ENCODE results near the gene FOSL1.

The FOSL1 gene

GRCh38 chr11:65871811-65872548, 28.2 kb downstream of the FOSL1 start:
- H3K4me1 Mint-ChIP-seq (ENCODE audit: low read depth): peaks cover 17% of the 10 kb centered on the region
- peaks cover 5% of the 10 kb centered on the region for H3K36me3 Mint-ChIP-seq (ENCODE audit: low read depth)
- peak overlapping the region; percentile 36 for H3K4me3 Mint-ChIP-seq
- peak overlapping the region; percentile 45 for H3K27ac Mint-ChIP-seq
- H3K9me3 Mint-ChIP-seq: no peaks in the 10 kb centered on the region
- peaks cover 3% of the 10 kb centered on the region for H3K27me3 Mint-ChIP-seq (ENCODE audit: low read depth)
- DNase-seq (ENCODE audit: low spot score): no peak

GRCh38 chr11:65870706-65871681, 29.2 kb downstream of the FOSL1 start:
- peaks cover 17% of the 10 kb centered on the region for H3K4me1 Mint-ChIP-seq (ENCODE audit: low read depth)
- no peak for DNase-seq (ENCODE audit: low spot score)
- H3K27me3 Mint-ChIP-seq (ENCODE audit: low read depth): peaks cover 3% of the 10 kb centered on the region
- peaks cover 9% of the 10 kb centered on the region for H3K36me3 Mint-ChIP-seq (ENCODE audit: low read depth)
- peak overlapping the region; percentile 36 for H3K4me3 Mint-ChIP-seq
- H3K9me3 Mint-ChIP-seq: no peaks in the 10 kb centered on the region
- H3K27ac Mint-ChIP-seq: peak overlapping the region; percentile 62

DNA sequence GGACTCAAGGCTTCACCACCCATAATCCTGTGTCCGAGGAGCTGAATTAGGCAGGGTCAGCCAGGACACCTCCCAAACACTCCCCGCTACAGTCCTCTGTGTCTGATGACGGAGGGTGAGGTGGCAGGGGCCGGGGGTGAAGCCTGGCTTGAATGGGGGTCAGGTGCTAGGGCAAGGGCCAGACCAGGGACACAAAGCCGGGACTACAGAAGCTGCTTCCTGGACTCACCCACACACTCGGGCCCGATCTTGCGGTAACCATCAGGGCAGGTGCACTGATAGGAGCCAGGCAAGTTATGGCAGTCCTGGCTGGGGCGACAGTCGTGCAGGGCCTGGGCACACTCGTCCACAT, 29.9 kb downstream of the FOSL1 start:
- peaks cover 15% of the 10 kb centered on the region for H3K36me3 Mint-ChIP-seq (ENCODE audit: low read depth)
- peaks cover 17% of the 10 kb centered on the region for H3K4me1 Mint-ChIP-seq (ENCODE audit: low read depth)
- H3K27me3 Mint-ChIP-seq (ENCODE audit: low read depth): peaks cover 3% of the 10 kb centered on the region
- H3K27ac Mint-ChIP-seq: peak overlapping the region; percentile 62
- no peak for DNase-seq (ENCODE audit: low spot score)
- no peaks in the 10 kb centered on the region for H3K9me3 Mint-ChIP-seq
- no peak overlapping the region for H3K4me3 Mint-ChIP-seq

- Mint-ChIP-seq H3K27ac (peak overlapping the region; percentile 15), H3K4me3 (no peak overlapping the region), H3K27me3 (ENCODE audit: low read depth) (peaks cover 3% of the 10 kb centered on the region), H3K4me1 (ENCODE audit: low read depth) (peaks cover 19% of the 10 kb centered on the region), H3K9me3 (no peaks in the 10 kb centered on the region), H3K36me3 (ENCODE audit: low read depth) (peaks cover 19% of the 10 kb centered on the region)
- DNase-seq (ENCODE audit: low spot score): no peak
Measured at GRCh38 chr11:65869643-65870306, 30.4 kb downstream of the FOSL1 start.

- H3K9me3 Mint-ChIP-seq: no peaks in the 10 kb centered on the region
- DNase-seq (ENCODE audit: low spot score): no peak
- peaks cover 21% of the 10 kb centered on the region for H3K4me1 Mint-ChIP-seq (ENCODE audit: low read depth)
- H3K27me3 Mint-ChIP-seq (ENCODE audit: low read depth): peaks cover 3% of the 10 kb centered on the region
- peaks cover 24% of the 10 kb centered on the region for H3K36me3 Mint-ChIP-seq (ENCODE audit: low read depth)
- H3K4me3 Mint-ChIP-seq: no peak overlapping the region
- no peak overlapping the region for H3K27ac Mint-ChIP-seq
Measured at GRCh38 chr11:65868907-65869306, 31.3 kb downstream of the FOSL1 start.

- no peak overlapping the region for H3K4me3 Mint-ChIP-seq
- H3K4me1 Mint-ChIP-seq (ENCODE audit: low read depth): peaks cover 18% of the 10 kb centered on the region
- H3K27me3 Mint-ChIP-seq (ENCODE audit: low read depth): peaks cover 3% of the 10 kb centered on the region
- H3K27ac Mint-ChIP-seq: no peak overlapping the region
- no peaks in the 10 kb centered on the region for H3K9me3 Mint-ChIP-seq
- H3K36me3 Mint-ChIP-seq (ENCODE audit: low read depth): peaks cover 28% of the 10 kb centered on the region
- no peak for DNase-seq (ENCODE audit: low spot score)
Measured at GRCh38 chr11:65868076-65868667, 32.0 kb downstream of the FOSL1 start.

GRCh38 chr11:65867284-65868071, 32.7 kb downstream of the FOSL1 start:
- Mint-ChIP-seq H3K4me3 (no peak overlapping the region), H3K36me3 (ENCODE audit: low read depth) (peaks cover 35% of the 10 kb centered on the region)

GRCh38 chr11:65866509-65867283, 33.5 kb downstream of the FOSL1 start:
- Mint-ChIP-seq H3K9me3 (no peaks in the 10 kb centered on the region), H3K27me3 (ENCODE audit: low read depth) (no peaks in the 10 kb centered on the region), H3K36me3 (ENCODE audit: low read depth) (peaks cover 40% of the 10 kb centered on the region), H3K4me1 (ENCODE audit: low read depth) (peaks cover 25% of the 10 kb centered on the region), H3K27ac (no peak overlapping the region), H3K4me3 (no peak overlapping the region)
- DNase-seq (ENCODE audit: low spot score): no peak

More at GRCh38 chr11:65867284-65868071, 32.7 kb downstream of the FOSL1 start:
- Mint-ChIP-seq H3K27me3 (ENCODE audit: low read depth) (no peaks in the 10 kb centered on the region), H3K9me3 (no peaks in the 10 kb centered on the region), H3K4me1 (ENCODE audit: low read depth) (peaks cover 21% of the 10 kb centered on the region), H3K27ac (no peak overlapping the region)
- DNase-seq (ENCODE audit: low spot score): no peak

DNA sequence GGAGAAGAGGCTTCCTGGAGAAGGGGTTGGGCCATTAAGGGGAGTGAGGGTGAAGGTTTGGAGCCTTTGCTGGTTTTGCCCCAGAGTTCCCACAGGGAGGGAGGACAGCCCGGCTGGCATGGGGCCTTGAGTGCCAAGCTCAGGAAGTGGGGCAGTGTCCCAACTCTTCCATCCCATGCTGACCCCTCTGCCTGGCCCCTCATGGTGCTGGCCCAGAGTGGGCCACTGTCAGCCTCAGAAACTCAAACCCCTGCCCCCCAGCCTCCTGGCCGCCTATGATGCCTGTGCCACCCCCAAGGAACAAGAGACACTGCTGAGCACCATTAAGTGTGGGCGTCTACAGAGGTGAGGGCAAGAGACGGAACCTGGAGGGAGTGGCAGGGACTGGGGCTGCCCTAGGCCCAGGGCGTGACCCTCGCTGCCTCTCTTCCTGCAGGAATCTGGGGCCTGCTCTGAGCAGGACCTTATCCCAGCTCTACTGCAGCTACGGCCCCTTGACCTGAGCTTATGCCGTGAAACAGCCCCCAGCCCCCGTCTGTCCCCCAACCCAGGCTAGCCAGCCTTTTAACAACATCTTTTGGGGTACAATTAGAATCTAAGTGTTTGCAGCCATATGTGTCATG, 34.5 kb downstream of the FOSL1 start:
- H3K36me3 Mint-ChIP-seq (ENCODE audit: low read depth): peaks cover 47% of the 10 kb centered on the region
- H3K4me3 Mint-ChIP-seq: no peak overlapping the region
- H3K27ac Mint-ChIP-seq: no peak overlapping the region
- DNase-seq (ENCODE audit: low spot score): no peak
- no peaks in the 10 kb centered on the region for H3K27me3 Mint-ChIP-seq (ENCODE audit: low read depth)
- H3K4me1 Mint-ChIP-seq (ENCODE audit: low read depth): peaks cover 22% of the 10 kb centered on the region
- no peaks in the 10 kb centered on the region for H3K9me3 Mint-ChIP-seq

GRCh38 chr11:65864706-65865471, 35.3 kb downstream of the FOSL1 start:
- Mint-ChIP-seq H3K27me3 (ENCODE audit: low read depth) (no peaks in the 10 kb centered on the region), H3K4me1 (ENCODE audit: low read depth) (peaks cover 18% of the 10 kb centered on the region), H3K27ac (peak overlapping the region; percentile 36), H3K36me3 (ENCODE audit: low read depth) (peaks cover 48% of the 10 kb centered on the region), H3K9me3 (no peaks in the 10 kb centered on the region), H3K4me3 (no peak overlapping the region)
- no peak for DNase-seq (ENCODE audit: low spot score)

DNA sequence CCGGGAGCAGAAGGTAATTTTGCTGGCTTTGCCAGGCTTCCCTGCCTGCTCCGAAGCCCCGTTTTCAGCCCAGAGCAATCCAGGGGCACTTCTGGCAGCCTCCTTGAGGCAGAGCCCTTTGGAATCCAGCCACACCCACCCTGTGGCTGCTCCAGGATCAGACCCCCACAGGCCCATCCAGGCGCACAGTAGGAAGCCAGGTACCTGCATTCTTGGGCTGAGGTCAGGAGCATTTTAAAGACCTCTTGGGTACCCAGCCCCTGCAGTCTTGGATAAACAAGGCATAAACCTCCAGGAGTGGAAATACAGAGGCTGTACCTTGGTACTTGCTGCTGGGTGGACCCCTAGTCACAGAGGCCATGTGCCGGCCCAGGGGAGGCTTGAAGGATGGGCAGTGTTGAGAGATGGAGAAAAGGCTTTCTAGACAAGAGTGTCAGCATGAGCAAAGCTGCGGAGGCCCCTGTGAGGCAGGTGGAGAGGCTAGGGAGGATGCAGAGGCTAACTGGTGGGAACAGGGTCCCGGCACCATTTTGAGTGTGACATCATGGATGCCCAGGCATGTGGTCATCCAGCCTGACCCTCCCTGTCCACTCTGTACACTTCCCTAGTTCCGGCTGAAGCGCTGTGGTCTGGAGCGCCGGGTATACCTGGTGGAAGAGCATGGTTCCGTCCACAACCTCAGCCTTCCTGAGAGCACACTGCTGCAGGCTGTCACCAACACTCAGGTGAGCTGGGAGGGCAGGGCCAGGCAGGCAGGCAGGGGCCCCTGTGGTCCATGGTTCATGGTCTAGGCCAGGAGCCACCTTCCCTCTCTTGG, 36.1 kb downstream of the FOSL1 start:
- Mint-ChIP-seq H3K4me3 (no peak overlapping the region), H3K9me3 (no peaks in the 10 kb centered on the region), H3K27ac (peak overlapping the region; percentile 36), H3K36me3 (ENCODE audit: low read depth) (peaks cover 48% of the 10 kb centered on the region), H3K27me3 (ENCODE audit: low read depth) (no peaks in the 10 kb centered on the region), H3K4me1 (ENCODE audit: low read depth) (peaks cover 21% of the 10 kb centered on the region)
- no peak for DNase-seq (ENCODE audit: low spot score)
